Hepatocyte (in vitro differentiated cells): Measurements from ENCODE around the gene KRT14.

ENCODE experiments used
- EZH2 ChIP-seq: fragments of 200-600 bp; sonication (generic); IDR thresholded peaks from 2 replicates; pipeline ENCODE4 v1.6.1; 2016; ENCODE audit warnings: antibody characterized with exemption, mild to moderate bottlenecking, borderline replicate concordance
- EZH2phosphoT487 ChIP-seq: fragments of 200-600 bp; sonication (generic); IDR thresholded peaks from one replicate; pipeline ENCODE4 v1.6.1; 2018; ENCODE audit warnings: antibody characterized with exemption, mild to moderate bottlenecking, low read depth, moderate library complexity; ENCODE audit not compliant: unreplicated experiment, severe bottlenecking
- TF ChIP-seq, protein P1 (sequence below): fragments of 200-600 bp; sonication (generic); IDR thresholded peaks from 2 replicates; pipeline ENCODE4 v1.5.1; 2016; ENCODE audit warnings: antibody characterized with exemption, mild to moderate bottlenecking; ENCODE audit not compliant: poor library complexity

- TF ChIP-seq, protein P1, sequence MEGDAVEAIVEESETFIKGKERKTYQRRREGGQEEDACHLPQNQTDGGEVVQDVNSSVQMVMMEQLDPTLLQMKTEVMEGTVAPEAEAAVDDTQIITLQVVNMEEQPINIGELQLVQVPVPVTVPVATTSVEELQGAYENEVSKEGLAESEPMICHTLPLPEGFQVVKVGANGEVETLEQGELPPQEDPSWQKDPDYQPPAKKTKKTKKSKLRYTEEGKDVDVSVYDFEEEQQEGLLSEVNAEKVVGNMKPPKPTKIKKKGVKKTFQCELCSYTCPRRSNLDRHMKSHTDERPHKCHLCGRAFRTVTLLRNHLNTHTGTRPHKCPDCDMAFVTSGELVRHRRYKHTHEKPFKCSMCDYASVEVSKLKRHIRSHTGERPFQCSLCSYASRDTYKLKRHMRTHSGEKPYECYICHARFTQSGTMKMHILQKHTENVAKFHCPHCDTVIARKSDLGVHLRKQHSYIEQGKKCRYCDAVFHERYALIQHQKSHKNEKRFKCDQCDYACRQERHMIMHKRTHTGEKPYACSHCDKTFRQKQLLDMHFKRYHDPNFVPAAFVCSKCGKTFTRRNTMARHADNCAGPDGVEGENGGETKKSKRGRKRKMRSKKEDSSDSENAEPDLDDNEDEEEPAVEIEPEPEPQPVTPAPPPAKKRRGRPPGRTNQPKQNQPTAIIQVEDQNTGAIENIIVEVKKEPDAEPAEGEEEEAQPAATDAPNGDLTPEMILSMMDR, result no peak
- TF ChIP-seq EZH2 (no peak), EZH2phosphoT487 (no peak)
These were observed 41.8 kb downstream of the KRT14 start for GRCh38 chr17:41544935-41545334.
